Parathyroid adenoma (tissue), 2 donors: Measurements from ENCODE around the gene FAM3B.
A peak's percentile ranks its signal among the peaks of the same experiment; 100 is the strongest.

Source experiments
- H2AFZ ChIP-seq: fragments of 300-600 bp; sonication (generic); one replicate; pipeline ENCODE4 v1.7.0; 2017; ENCODE audit warnings: antibody characterized with exemption, mild to moderate bottlenecking
- H3K27ac ChIP-seq: fragments of 300-600 bp; sonication (generic); one replicate; pipeline ENCODE4 v1.7.0; 2017
- H3K27me3 ChIP-seq: fragments of 300-600 bp; sonication (generic); one replicate; pipeline ENCODE4 v1.7.0; 2017; ENCODE audit warnings: low read length; ENCODE audit not compliant: control insufficient read depth, insufficient read depth
- H3K36me3 ChIP-seq: fragments of 300-600 bp; sonication (generic); one replicate; pipeline ENCODE4 v1.7.0; 2017; ENCODE audit warnings: low read length; ENCODE audit not compliant: control insufficient read depth, insufficient read depth
- H3K4me1 ChIP-seq: fragments of 300-600 bp; sonication (generic); one replicate; pipeline ENCODE4 v1.7.0; 2017; ENCODE audit warnings: control low read depth
- H3K4me2 ChIP-seq: fragments of 300-600 bp; sonication (generic); one replicate; pipeline ENCODE4 v1.7.0; 2017; ENCODE audit warnings: low read length
- H3K4me3 ChIP-seq: fragments of 300-600 bp; sonication (generic); one replicate; pipeline ENCODE4 v1.7.0; 2017; ENCODE audit warnings: low read depth, low read length
- H3K79me2 ChIP-seq: fragments of 300-600 bp; sonication (generic); one replicate; pipeline ENCODE4 v1.7.0; 2017; ENCODE audit warnings: control low read depth
- H3K9ac ChIP-seq: fragments of 300-600 bp; sonication (generic); one replicate; pipeline ENCODE4 v1.7.0; 2017; ENCODE audit warnings: mild to moderate bottlenecking
- H3K9me3 ChIP-seq: fragments of 300-600 bp; sonication (generic); one replicate; pipeline ENCODE4 v1.7.0; 2017; ENCODE audit warnings: low read length; ENCODE audit not compliant: control insufficient read depth
- CTCF ChIP-seq: fragments of 300-600 bp; sonication (generic); IDR thresholded peaks from one replicate; pipeline ENCODE4 v1.7.0; 2017; ENCODE audit warnings: antibody characterized with exemption, mild to moderate bottlenecking
- donor health status: primary hyperparathyroidism.

FAM3B gene

GRCh38 chr21:41316200-41317062 is at the start of gene FAM3B:
FAM3B (plus strand) TSS chr21:41316801; CDS start chr21:41316880, 79 bp downstream.
- Histone ChIP-seq H3K4me3 (peak within 1 kb of the TSS; percentile 44), H3K9ac (no peak within 1 kb of the TSS), H3K79me2 (no peaks in the 10 kb centered on the region), H3K36me3 (no peaks in the 10 kb centered on the region), H3K4me1 (no peaks in the 10 kb centered on the region), H3K4me2 (peak within 1 kb of the TSS; percentile 75), H3K27me3 (no peaks in the 10 kb centered on the region), H3K27ac (no peak within 1 kb of the TSS), H2AFZ (peak within 1 kb of the TSS; percentile 72), H3K9me3 (no peaks in the 10 kb centered on the region)
- no peak for TF ChIP-seq CTCF

GRCh38 chr21:41267346-41267745 is 49.3 kb upstream of the FAM3B start:
- H3K4me3 ChIP-seq: no peak overlapping the region
- no peaks in the 10 kb centered on the region for H3K4me1 ChIP-seq
- H3K9ac ChIP-seq: no peak overlapping the region
- no peak for TF ChIP-seq CTCF
- no peak overlapping the region for H3K27ac ChIP-seq
- no peaks in the 10 kb centered on the region for H3K9me3 ChIP-seq
- no peak overlapping the region for H3K4me2 ChIP-seq
- no peaks in the 10 kb centered on the region for H3K79me2 ChIP-seq
- H3K36me3 ChIP-seq: no peaks in the 10 kb centered on the region
- H3K27me3 ChIP-seq: no peaks in the 10 kb centered on the region
- H2AFZ ChIP-seq: no peak overlapping the region

- Histone ChIP-seq H3K4me2 (no peak overlapping the region), H3K9ac (no peak overlapping the region), H3K9me3 (no peaks in the 10 kb centered on the region), H3K27ac (no peak overlapping the region), H2AFZ (no peak overlapping the region), H3K4me3 (no peak overlapping the region), H3K79me2 (no peaks in the 10 kb centered on the region), H3K4me1 (no peaks in the 10 kb centered on the region), H3K27me3 (no peaks in the 10 kb centered on the region), H3K36me3 (no peaks in the 10 kb centered on the region)
- no peak for TF ChIP-seq CTCF
These were observed 47.1 kb upstream of the FAM3B start for GRCh38 chr21:41269535-41269934.

GRCh38 chr21:41277196-41277595 is 39.4 kb upstream of the FAM3B start:
- Histone ChIP-seq H3K4me2 (peak overlapping the region; percentile 11), H2AFZ (no peak overlapping the region), H3K4me3 (no peak overlapping the region), H3K9ac (no peak overlapping the region), H3K36me3 (no peaks in the 10 kb centered on the region), H3K4me1 (no peaks in the 10 kb centered on the region), H3K9me3 (no peaks in the 10 kb centered on the region), H3K27ac (no peak overlapping the region), H3K79me2 (no peaks in the 10 kb centered on the region), H3K27me3 (no peaks in the 10 kb centered on the region)
- TF ChIP-seq CTCF: no peak

GRCh38 chr21:41277846-41278245 is 38.8 kb upstream of the FAM3B start:
- Histone ChIP-seq H3K4me2 (peak overlapping the region; percentile 11), H3K79me2 (no peaks in the 10 kb centered on the region), H3K4me3 (no peak overlapping the region), H2AFZ (no peak overlapping the region), H3K9me3 (no peaks in the 10 kb centered on the region), H3K27ac (no peak overlapping the region), H3K4me1 (no peaks in the 10 kb centered on the region), H3K9ac (no peak overlapping the region), H3K36me3 (no peaks in the 10 kb centered on the region), H3K27me3 (peaks cover 3% of the 10 kb centered on the region)
- no peak for TF ChIP-seq CTCF
